HepG2 (cell line): ENCODE measurements around the gene THAP5. TPM values are rescaled to one million over a fixed set of nuclear protein-coding genes. Genes with fewer than 3 reads are reported as not detected.

ENCODE experiments used
- MBD4 ChIP-seq: IDR thresholded peaks from 2 replicates; pipeline ENCODE4 v1.6.1; 2012; ENCODE audit warnings: low read length, inconsistent platforms, borderline replicate concordance
- POLR2AphosphoS2 ChIP-seq: IDR thresholded peaks from 2 replicates; pipeline ENCODE4 v1.6.1; 2011; ENCODE audit warnings: low read depth, low read length, improper control_type of control experiment
- SRF ChIP-seq: IDR thresholded peaks from 2 replicates; pipeline ENCODE4 v1.6.1; 2011; ENCODE audit warnings: mild to moderate bottlenecking, low read depth, low read length, moderate library complexity
- TBX3 ChIP-seq: fragments of 450-650 bp; IDR thresholded peaks from 2 replicates; pipeline ENCODE4 v1.6.1; 2017; ENCODE audit warnings: antibody characterized with exemption, mild to moderate bottlenecking, inconsistent platforms, borderline replicate concordance
- TSC22D2 ChIP-seq: sonication (generic); formaldehyde crosslinking; IDR thresholded peaks from 2 replicates; pipeline ENCODE4 v1.5.1; 2020; ENCODE audit warnings: missing genetic modification reagents, mild to moderate bottlenecking, borderline replicate concordance
- ZBTB21 ChIP-seq: sonication (generic); formaldehyde crosslinking; IDR thresholded peaks from 2 replicates; pipeline ENCODE4 v1.4.0; 2020; ENCODE audit warnings: missing genetic modification reagents
- ZMYM2 ChIP-seq: sonication (generic); formaldehyde crosslinking; IDR thresholded peaks from 2 replicates; pipeline ENCODE4 v1.8.0; 2022; ENCODE audit warnings: mild to moderate bottlenecking, missing genetic modification reagents
- ZMYM3 ChIP-seq: sonication (generic); formaldehyde crosslinking; IDR thresholded peaks from 2 replicates; pipeline ENCODE4 v1.5.1; 2020; ENCODE audit warnings: mild to moderate bottlenecking, missing genetic modification reagents
- ZNF451 ChIP-seq: sonication (generic); formaldehyde crosslinking; IDR thresholded peaks from 2 replicates; pipeline ENCODE4 v1.5.0; 2020; ENCODE audit warnings: mild to moderate bottlenecking, missing genetic modification reagents
- ZNF468 ChIP-seq: sonication (generic); formaldehyde crosslinking; IDR thresholded peaks from 2 replicates; pipeline ENCODE4 v1.8.0; 2022; ENCODE audit warnings: mild to moderate bottlenecking, moderate library complexity, missing genetic modification reagents
- ZNF577 ChIP-seq: sonication (generic); formaldehyde crosslinking; IDR thresholded peaks from 2 replicates; pipeline ENCODE4 v1.4.0; 2020; ENCODE audit warnings: mild to moderate bottlenecking, low read depth, missing genetic modification reagents, borderline replicate concordance
- ZNF772 ChIP-seq: sonication (generic); formaldehyde crosslinking; IDR thresholded peaks from 2 replicates; pipeline ENCODE4 v1.5.0; 2020; ENCODE audit warnings: mild to moderate bottlenecking, missing genetic modification reagents
- ZNF790 ChIP-seq: sonication (generic); formaldehyde crosslinking; IDR thresholded peaks from 2 replicates; pipeline ENCODE4 v1.8.0; 2022; ENCODE audit warnings: missing genetic modification reagents, mild to moderate bottlenecking, borderline replicate concordance
- ZSCAN20 ChIP-seq: sonication (generic); formaldehyde crosslinking; IDR thresholded peaks from 2 replicates; pipeline ENCODE4 v1.4.0; 2020; ENCODE audit warnings: missing genetic modification reagents, mild to moderate bottlenecking, borderline replicate concordance
- polyA plus RNA-seq, 8 experiments: library from polyadenylated mRNA; depleted of rRNA in 3 of 8; stranded (reverse) in 7 of 8; unstranded in 1 of 8; fragments of >200 nt; fragmentation: Illumina TruSeq in 4 of 8; extraction: Trizol in 4 of 8; gene quantifications; 2 replicates each; pipeline versions ENCODE4 v1.2.1 to v1.2.3, GENCODE V29; 2011 to 2016; ENCODE audit warnings: low read depth in 4 of 8, missing spikeins in 1 of 8, mixed read lengths in 1 of 8; ENCODE audit not compliant: insufficient read depth in 1 of 8
- total RNA-seq, 5 experiments: library from RNA; depleted of rRNA; stranded (reverse); fragments of >200 nt; fragmentation: Illumina TruSeq; extraction: Trizol; gene quantifications; 2 replicates each; pipeline ENCODE4 v1.2.3, GENCODE V29; 2016; ENCODE audit warnings: low read depth in 1 of 5
- TF ChIP-seq, protein P1 (sequence below): sonication (generic); formaldehyde crosslinking; IDR thresholded peaks from 2 replicates; pipeline ENCODE4 v1.5.0; 2020; ENCODE audit warnings: missing genetic modification reagents, mild to moderate bottlenecking, borderline replicate concordance
- TF ChIP-seq, protein P2 (sequence below): fragments of 450-650 bp; IDR thresholded peaks from 2 replicates; pipeline ENCODE4 v1.6.1; 2017
- TF ChIP-seq, protein P3 (sequence below): IDR thresholded peaks from 2 replicates; pipeline ENCODE4 v1.6.1; 2012; ENCODE audit warnings: low read length, improper control_type of control experiment
- TF ChIP-seq, protein P4 (sequence below): sonication (generic); formaldehyde crosslinking; IDR thresholded peaks from 2 replicates; pipeline ENCODE4 v1.5.0; 2020; ENCODE audit warnings: mild to moderate bottlenecking, missing genetic modification reagents
- TF ChIP-seq, protein P5 (sequence below): sonication (generic); formaldehyde crosslinking; IDR thresholded peaks from 2 replicates; pipeline ENCODE4 v1.5.0; 2020; ENCODE audit warnings: mild to moderate bottlenecking, missing genetic modification reagents

Gene THAP5
- total and polyA plus RNA-seq, 2 of the 13 experiments (the other 11 are each of a cell fraction or from before 2014, with no cell fraction given) = 3.6 to 11.8 TPM

DNA sequence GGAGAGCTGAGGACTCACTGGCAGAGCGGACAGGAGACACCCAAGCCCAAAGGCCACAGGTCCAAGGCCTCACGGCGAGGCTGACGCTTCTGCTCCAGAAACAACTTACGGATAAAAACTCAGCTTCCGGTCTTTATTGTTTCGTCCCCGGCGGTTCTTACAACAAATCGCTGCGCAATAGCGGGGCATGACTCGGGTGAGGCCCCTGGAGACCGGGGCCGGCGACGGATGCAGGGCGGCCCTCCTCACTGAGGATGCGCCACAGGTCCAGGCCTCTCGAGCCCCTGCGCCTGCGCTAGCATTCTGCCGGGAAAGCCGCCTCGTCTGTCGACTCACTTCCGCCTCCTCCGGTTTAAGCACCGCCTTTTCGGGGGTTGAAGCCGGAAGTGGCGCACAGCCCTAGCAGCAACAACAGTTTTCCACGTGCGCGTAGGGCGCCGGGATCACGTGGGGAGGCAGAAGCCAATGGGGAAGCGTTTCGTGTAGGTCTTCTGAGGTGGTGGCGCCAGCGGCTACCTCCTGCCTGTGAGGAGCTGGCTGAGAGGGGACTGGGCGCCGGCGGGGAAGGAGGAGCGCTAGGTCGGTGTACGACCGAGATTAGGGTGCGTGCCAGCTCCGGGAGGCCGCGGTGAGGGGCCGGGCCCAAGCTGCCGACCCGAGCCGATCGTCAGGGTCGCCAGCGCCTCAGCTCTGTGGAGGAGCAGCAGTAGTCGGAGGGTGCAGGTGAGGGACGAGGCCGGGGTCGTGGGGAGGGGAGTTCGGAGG lies at the start of gene THAP5, which contains the start of gene DNAJB9 (continued):
- TF ChIP-seq ZSCAN20 (no peak), ZMYM3 (no peak), ZNF468 (no peak), MBD4 (no peak), ZNF451 (peak; percentile 85; the same call in 1 of the 2 replicates), ZNF772 (CRISPR knock-in tag) (peak; percentile 92), TBX3 (no peak), TSC22D2 (CRISPR knock-in tag) (0 out of 2 replicates have a peak, but pooled peaks have one; percentile 33), SRF (peak; percentile 72), ZNF790 (CRISPR knock-in tag) (peak; percentile 73; the same call in 1 of the 2 replicates), ZNF577 (CRISPR knock-in tag) (no peak), POLR2AphosphoS2 (no peak), ZBTB21 (CRISPR knock-in tag) (no peak; the same call in 1 of the 2 replicates), ZMYM2 (CRISPR knock-in tag) (0 out of 2 replicates have a peak, but pooled peaks have one; percentile 38)
- TF ChIP-seq, protein P1, sequence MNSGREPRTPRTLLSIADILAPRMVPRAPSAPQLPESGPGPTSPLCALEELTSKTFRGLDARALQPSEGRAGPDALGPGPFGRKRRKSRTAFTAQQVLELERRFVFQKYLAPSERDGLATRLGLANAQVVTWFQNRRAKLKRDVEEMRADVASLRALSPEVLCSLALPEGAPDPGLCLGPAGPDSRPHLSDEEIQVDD (CRISPR knock-in tag) = no peak
- TF ChIP-seq, protein P2, sequence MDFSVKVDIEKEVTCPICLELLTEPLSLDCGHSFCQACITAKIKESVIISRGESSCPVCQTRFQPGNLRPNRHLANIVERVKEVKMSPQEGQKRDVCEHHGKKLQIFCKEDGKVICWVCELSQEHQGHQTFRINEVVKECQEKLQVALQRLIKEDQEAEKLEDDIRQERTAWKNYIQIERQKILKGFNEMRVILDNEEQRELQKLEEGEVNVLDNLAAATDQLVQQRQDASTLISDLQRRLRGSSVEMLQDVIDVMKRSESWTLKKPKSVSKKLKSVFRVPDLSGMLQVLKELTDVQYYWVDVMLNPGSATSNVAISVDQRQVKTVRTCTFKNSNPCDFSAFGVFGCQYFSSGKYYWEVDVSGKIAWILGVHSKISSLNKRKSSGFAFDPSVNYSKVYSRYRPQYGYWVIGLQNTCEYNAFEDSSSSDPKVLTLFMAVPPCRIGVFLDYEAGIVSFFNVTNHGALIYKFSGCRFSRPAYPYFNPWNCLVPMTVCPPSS = no peak
- TF ChIP-seq, protein P3, sequence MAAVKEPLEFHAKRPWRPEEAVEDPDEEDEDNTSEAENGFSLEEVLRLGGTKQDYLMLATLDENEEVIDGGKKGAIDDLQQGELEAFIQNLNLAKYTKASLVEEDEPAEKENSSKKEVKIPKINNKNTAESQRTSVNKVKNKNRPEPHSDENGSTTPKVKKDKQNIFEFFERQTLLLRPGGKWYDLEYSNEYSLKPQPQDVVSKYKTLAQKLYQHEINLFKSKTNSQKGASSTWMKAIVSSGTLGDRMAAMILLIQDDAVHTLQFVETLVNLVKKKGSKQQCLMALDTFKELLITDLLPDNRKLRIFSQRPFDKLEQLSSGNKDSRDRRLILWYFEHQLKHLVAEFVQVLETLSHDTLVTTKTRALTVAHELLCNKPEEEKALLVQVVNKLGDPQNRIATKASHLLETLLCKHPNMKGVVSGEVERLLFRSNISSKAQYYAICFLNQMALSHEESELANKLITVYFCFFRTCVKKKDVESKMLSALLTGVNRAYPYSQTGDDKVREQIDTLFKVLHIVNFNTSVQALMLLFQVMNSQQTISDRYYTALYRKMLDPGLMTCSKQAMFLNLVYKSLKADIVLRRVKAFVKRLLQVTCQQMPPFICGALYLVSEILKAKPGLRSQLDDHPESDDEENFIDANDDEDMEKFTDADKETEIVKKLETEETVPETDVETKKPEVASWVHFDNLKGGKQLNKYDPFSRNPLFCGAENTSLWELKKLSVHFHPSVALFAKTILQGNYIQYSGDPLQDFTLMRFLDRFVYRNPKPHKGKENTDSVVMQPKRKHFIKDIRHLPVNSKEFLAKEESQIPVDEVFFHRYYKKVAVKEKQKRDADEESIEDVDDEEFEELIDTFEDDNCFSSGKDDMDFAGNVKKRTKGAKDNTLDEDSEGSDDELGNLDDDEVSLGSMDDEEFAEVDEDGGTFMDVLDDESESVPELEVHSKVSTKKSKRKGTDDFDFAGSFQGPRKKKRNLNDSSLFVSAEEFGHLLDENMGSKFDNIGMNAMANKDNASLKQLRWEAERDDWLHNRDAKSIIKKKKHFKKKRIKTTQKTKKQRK = no peak
- TF ChIP-seq, protein P4, sequence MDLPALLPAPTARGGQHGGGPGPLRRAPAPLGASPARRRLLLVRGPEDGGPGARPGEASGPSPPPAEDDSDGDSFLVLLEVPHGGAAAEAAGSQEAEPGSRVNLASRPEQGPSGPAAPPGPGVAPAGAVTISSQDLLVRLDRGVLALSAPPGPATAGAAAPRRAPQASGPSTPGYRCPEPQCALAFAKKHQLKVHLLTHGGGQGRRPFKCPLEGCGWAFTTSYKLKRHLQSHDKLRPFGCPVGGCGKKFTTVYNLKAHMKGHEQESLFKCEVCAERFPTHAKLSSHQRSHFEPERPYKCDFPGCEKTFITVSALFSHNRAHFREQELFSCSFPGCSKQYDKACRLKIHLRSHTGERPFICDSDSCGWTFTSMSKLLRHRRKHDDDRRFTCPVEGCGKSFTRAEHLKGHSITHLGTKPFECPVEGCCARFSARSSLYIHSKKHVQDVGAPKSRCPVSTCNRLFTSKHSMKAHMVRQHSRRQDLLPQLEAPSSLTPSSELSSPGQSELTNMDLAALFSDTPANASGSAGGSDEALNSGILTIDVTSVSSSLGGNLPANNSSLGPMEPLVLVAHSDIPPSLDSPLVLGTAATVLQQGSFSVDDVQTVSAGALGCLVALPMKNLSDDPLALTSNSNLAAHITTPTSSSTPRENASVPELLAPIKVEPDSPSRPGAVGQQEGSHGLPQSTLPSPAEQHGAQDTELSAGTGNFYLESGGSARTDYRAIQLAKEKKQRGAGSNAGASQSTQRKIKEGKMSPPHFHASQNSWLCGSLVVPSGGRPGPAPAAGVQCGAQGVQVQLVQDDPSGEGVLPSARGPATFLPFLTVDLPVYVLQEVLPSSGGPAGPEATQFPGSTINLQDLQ (CRISPR knock-in tag) = 0 out of 2 replicates have a peak, but pooled peaks have one; percentile 12
- TF ChIP-seq, protein P5, sequence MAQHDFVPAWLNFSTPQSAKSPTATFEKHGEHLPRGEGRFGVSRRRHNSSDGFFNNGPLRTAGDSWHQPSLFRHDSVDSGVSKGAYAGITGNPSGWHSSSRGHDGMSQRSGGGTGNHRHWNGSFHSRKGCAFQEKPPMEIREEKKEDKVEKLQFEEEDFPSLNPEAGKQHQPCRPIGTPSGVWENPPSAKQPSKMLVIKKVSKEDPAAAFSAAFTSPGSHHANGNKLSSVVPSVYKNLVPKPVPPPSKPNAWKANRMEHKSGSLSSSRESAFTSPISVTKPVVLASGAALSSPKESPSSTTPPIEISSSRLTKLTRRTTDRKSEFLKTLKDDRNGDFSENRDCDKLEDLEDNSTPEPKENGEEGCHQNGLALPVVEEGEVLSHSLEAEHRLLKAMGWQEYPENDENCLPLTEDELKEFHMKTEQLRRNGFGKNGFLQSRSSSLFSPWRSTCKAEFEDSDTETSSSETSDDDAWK = no peak
